Cortex of kidney (tissue), 1 donor: Measurements from ENCODE around the gene C10orf143.
"Not testable (repeated sequence)": the region's sequence is repeated elsewhere in the genome, so short reads cannot be mapped to it uniquely, and the experiment has no call there.

Experiments used
- DNase-seq: peaks from one replicate; lab custom pipeline; 2025; lab: John Stamatoyannopoulos, UW

The C10orf143 gene

GRCh38 chr10:130028465-130028819, 82.2 kb downstream of the C10orf143 start:
- DNase-seq = no peak

- no peak for DNase-seq
Measured at GRCh38 chr10:130027716-130028464, 82.7 kb downstream of the C10orf143 start.

- no peak for DNase-seq
Measured at GRCh38 chr10:130026670-130027456, 83.8 kb downstream of the C10orf143 start.

GRCh38 chr10:130025811-130026485, 84.7 kb downstream of the C10orf143 start:
- DNase-seq = no peak

- no peak for DNase-seq
Measured at GRCh38 chr10:130025326-130025725, 85.3 kb downstream of the C10orf143 start.

GRCh38 chr10:130024779-130025325, 85.8 kb downstream of the C10orf143 start:
- DNase-seq = no peak

GRCh38 chr10:130024326-130024725, 86.3 kb downstream of the C10orf143 start:
- not testable (repeated sequence) for DNase-seq

- DNase-seq = no peak
Measured at GRCh38 chr10:130023454-130024230, 87.0 kb downstream of the C10orf143 start.

- DNase-seq = no peak
Measured at GRCh38 chr10:130022511-130023299, 87.9 kb downstream of the C10orf143 start.

GRCh38 chr10:130022086-130022485, 88.5 kb downstream of the C10orf143 start:
- DNase-seq = no peak

- no peak for DNase-seq
Measured at GRCh38 chr10:130021383-130021950, 89.2 kb downstream of the C10orf143 start.

GRCh38 chr10:130020651-130021382, 89.8 kb downstream of the C10orf143 start:
- DNase-seq = no peak

GRCh38 chr10:130018730-130019185, 91.9 kb downstream of the C10orf143 start:
- DNase-seq = no peak

GRCh38 chr10:130018265-130018664, 92.4 kb downstream of the C10orf143 start:
- DNase-seq = no peak

GRCh38 chr10:130017631-130018022, 93.0 kb downstream of the C10orf143 start:
- DNase-seq = no peak

- no peak for DNase-seq
Measured at GRCh38 chr10:130016993-130017630, 93.5 kb downstream of the C10orf143 start.

- no peak for DNase-seq
Measured at GRCh38 chr10:130016095-130016494, 94.5 kb downstream of the C10orf143 start.

GRCh38 chr10:130015075-130015695, 95.4 kb downstream of the C10orf143 start:
- DNase-seq = no peak
